ENCODE measurements around the gene NDUFAF5.

Gene NDUFAF5

DNA sequence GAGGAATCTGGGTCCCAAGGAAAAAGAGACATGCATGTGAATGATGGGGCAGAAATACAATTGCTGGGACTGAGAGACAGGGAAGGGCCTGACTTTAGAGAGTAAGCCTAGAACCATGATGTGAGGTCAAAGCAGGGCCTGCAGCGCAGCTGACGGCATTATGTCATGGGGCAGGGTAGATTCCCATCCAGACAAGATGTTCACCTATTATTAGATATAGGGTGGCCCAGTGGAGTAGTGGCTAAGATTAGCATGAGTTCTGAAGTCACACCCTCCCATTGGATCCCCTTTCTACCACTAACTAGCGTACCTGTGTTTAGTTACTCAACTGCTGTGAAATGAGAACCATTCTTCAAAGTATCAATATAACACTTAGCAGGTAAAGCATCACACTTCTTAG is 39.6 kb downstream of the NDUFAF5 start:
- no peak for DNase-seq

DNA sequence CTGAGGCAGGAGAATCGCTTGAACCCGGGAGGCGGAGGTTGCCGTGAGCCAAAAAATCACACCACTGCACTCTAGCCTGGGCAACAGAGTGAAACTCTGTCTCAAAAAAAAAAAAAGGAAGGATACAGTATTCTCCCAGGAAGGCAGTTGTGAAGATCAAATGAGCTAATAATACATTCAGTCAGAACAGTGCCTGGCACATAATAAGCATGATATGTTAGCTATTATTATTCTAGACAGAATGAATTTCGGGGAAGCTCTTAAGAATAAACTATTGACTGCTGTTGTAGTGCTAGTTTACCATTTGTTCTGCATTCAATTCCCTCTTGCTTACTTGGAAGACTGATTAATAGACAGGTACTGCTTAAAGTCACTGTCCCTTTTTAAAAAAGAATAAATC is 40.6 kb downstream of the NDUFAF5 start:
- DNase-seq, result no peak

- DNase-seq, result no peak
Observed at GRCh38 chr20:13831476-13831875, 46.6 kb downstream of the NDUFAF5 start.

DNA sequence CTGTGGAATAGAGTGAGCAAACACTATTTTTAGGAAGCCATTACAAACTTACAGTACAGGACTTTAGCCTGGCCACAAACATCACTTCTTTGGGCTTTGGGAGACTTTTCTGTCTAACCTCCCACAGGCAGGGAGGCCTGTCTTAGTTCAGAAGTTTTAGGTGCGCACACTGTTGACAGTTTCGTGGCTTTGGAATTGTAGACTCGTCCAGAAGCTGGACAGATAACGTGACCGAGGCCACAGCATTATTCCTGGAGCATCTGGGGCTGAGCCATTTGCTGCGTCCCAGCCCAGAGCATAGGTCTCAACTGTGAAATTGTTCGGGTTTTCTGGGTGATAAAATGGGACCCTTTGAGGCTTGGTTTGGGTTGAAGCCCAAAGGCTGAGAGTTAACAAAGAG is 53.8 kb downstream of the NDUFAF5 start:
- DNase-seq, result no peak

GRCh38 chr20:13839421-13840092 is 54.7 kb downstream of the NDUFAF5 start:
- no peak for DNase-seq

- no peak for DNase-seq
Observed at GRCh38 chr20:13840093-13840465, 55.3 kb downstream of the NDUFAF5 start.

- DNase-seq, result no peak
Observed at GRCh38 chr20:13841206-13841605, 56.4 kb downstream of the NDUFAF5 start.

GRCh38 chr20:13844296-13844695 is 59.5 kb downstream of the NDUFAF5 start:
- DNase-seq, result no peak

- DNase-seq, result no peak
Observed at GRCh38 chr20:13851279-13851678, 66.5 kb downstream of the NDUFAF5 start.

GRCh38 chr20:13852306-13852705 is 67.5 kb downstream of the NDUFAF5 start:
- no peak for DNase-seq

DNA sequence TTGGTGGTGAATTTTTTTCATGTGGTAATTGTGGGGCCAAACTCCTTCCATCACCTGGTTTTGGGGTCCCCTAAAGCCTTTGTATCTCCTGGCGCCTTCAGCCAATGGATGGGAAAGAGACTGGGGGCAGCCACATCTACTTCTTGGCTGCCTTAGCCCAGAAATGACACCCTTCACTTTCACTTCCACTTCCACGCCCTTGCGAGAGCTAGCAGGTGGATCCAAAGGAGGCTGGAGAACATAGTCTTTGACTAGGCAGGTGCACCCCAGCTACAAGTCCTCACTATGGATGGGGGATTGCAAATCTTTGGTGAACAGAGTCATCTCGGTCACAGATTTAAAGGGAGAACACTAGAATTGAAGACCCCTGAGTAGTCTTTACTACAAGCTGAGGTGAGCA is 70.8 kb downstream of the NDUFAF5 start:
- DNase-seq, result no peak

DNA sequence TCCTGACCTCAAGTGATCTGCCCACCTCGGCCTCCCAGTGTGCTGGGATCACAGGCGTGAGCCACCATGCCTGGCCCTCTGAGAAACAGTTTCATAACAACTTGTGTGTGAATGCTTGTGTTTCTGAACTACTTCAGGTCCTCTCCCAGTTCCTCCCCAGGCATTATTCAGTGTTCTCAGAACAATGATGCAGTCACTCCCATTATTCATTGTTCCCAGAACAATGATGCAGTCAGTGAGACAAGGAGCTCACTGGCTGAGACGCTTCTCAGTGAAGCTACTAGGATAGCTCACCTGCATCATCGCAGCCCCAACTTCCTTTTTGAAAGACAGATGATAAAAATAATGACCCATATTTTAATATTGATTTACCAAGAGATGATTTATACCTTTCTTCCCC is 71.5 kb downstream of the NDUFAF5 start:
- DNase-seq, result no peak

DNA sequence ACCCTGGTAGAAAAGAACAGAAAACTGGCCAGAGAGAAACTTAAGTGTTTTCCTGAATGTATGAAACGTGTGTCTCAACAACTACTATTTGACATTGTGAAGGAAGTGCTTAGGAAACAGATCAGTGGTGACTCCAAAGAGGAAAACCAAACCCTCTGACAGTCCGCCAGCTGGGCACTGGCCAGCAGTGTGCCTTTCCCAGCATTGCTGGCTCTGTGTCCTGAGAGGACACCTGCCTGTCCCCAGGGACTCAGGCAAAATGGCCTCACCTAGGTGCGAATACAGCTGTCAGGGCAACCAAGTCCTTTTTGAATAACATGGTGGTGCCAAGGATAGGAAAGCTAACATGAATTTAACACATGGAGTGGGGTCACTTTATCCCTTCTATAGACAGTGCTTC is 72.5 kb downstream of the NDUFAF5 start:
- DNase-seq, result no peak

DNA sequence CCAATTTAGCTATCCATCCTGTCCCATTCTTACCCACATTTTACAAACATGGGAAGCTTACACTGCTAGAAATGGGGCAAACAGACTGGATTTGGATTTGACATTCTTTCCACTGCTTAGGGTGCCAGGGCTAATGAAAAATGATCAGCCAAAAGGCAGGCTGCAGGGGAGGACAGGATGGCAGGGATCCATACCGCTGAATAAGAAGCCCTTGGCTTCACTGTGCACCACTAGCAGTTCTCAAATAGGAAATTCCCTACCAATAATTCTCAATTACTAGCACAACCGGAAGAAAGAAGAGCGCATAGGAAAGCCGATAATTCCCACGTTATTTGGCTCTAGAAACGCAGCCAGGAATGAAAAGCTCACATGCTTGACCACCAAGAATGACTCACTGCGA is 73.1 kb downstream of the NDUFAF5 start:
- DNase-seq, result no peak

GRCh38 chr20:13858439-13858838 is 73.6 kb downstream of the NDUFAF5 start:
- no peak for DNase-seq

DNA sequence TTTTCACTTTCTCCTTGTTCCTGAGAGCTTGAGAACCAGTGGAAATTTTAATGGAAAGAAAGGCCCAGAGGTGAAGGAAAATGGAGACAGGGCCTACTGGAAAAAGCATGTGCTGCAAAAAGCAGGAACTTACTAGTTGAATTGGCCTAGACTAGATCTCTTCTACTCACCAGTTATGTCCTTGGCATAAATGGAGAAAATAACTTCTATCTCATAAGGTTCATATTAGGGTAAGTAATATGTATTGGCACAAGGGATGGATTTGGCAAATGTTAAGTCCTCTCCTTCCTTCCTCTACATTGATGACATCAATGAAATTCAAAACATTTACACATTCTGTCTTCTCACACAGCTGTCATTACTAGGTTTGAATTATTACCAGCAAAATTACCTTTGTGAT is 74.0 kb downstream of the NDUFAF5 start:
- DNase-seq, result no peak

DNA sequence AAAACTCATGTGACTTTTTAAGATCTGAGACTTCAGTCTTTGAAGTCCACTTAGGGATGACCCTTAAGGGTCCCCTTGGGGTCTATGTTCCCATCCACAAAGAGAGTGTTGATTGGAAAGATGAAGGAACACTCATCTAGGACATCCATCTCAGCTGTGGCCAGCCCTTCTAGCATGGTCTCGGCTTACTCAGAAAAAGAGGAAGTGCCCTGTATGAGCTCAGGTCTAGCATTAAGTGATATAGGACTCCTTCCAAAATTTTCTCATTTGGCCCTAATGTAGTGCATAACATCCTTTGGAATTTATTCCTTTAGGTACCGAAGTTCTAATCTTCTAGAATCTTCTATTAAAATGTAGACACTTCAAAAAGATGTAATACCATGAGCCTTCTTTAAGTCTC is 77.4 kb downstream of the NDUFAF5 start:
- no peak for DNase-seq

DNA sequence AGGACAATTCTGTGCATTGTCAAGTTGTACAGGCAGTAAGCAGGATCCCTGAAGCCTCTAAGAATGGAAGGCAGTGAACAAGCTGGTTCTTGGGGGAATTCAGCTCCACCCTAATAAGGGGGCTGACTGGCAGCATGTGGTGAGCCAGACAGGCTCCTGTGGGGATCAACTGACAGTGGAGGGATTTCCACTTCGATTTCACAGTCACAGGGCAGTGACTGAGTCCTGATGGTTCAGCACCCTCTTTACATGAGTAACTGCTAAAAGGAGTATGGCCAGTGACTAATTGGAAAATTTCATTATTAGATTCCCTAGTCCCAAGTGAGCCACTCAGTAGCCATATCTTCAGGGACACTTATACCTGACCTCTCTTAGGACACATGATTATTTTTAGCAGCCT is 78.4 kb downstream of the NDUFAF5 start:
- DNase-seq, result no peak

GRCh38 chr20:13865156-13865555 is 80.3 kb downstream of the NDUFAF5 start:
- no peak for DNase-seq

DNA sequence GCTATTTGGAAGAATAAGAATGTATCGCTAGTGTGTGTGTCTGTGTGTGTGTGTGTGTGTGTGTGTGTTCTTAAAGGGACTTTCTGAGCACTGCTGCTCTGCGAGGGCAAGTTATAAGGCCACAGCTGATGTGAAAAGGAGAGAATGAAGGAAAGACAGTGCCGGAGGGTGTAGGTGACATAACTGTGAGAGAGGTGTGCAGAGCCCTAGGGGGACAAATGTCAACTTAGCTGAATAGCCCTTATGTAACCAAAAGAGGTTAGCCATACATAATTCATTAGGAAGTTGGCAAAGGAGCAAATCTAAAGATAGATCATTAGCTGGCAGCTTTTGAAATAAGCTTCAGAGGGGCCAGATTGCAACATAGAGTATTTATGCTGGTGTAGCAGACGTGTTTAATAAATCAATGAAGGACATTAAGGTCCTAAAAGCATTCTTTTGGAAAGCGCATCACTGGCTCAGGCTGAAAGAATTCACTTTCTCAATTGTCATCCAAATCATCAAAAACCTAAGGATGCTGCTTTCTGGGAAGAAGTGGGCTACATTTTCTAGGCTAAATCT is 81.0 kb downstream of the NDUFAF5 start:
- no peak for DNase-seq

DNA sequence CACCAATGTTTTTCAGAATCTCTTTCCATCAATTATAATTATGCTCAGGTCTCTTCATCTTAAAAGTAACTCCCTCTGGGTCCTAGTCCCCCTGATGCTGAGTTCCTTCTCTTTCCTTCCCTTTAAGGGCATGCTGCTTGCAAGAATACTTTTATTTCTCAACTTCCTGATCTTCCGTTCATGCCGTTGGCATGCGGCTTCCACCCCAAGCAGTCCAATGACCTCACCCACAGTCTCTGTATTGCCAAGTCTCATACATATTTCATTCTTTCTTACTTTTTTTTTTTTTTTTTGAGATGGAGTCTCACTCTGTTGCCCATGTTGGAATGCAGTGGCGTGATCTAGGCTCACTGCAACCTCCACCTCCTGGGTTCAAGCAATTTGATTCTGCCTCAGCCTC is 83.5 kb downstream of the NDUFAF5 start:
- DNase-seq, result peak; percentile 93

- DNase-seq, result no peak
Observed at GRCh38 chr20:13870170-13870748, 85.4 kb downstream of the NDUFAF5 start.
